HCT116 (cell line): ENCODE measurements around the gene MEOX1. TPM values are rescaled to one million over a fixed set of nuclear protein-coding genes. Genes with fewer than 3 reads are reported as not detected.

Source experiments
- ATAC-seq: fragments of 200-7000 bp; cut with Tn5 transposase; 2 replicates; pipeline ENCODE4 v1.9.1; 2020; ENCODE audit warnings: mild to moderate bottlenecking, moderate library complexity
- BruUV-seq: library from RNA; stranded (reverse); fragments of 400-500 nt; replicated peaks from 2 replicates; lab custom pipeline; 2021; lab: Mats Ljungman, UMichigan
- CTCF ChIA-PET: fragments of 300-600 bp; sonication (Branson Sonifier 250); formaldehyde crosslinking; loops from one replicate; lab custom pipeline; 2021; ENCODE audit warnings: antibody characterized with exemption; lab: Charles Lee
- POLR2A ChIA-PET: fragments of 300-600, 350-600 bp; sonication (Branson Sonifier 250); formaldehyde crosslinking; loops from one replicate; lab custom pipeline; 2021; ENCODE audit warnings: antibody characterized with exemption; lab: Charles Lee
- RAD21 ChIA-PET, 2 experiments: fragments of 300-600 bp; sonication (Branson Sonifier 250); formaldehyde crosslinking; loops; one replicate each; lab custom pipeline; 2023; ENCODE audit warnings: low total read pairs in 2 of 2; ENCODE audit not compliant: uncharacterized antibody in 2 of 2, unreplicated experiment in 2 of 2, low non-redundant PET in 1 of 2; lab: Charles Lee
- DNase-seq: peaks from one replicate; pipeline ENCODE4 v3.0.0-alpha.2; 2010; ENCODE audit warnings: low read depth, low spot score
- H2AFZ ChIP-seq: fragments of 200-600 bp; shearing (Covaris generic), sonication (generic); 2 replicates; pipeline ENCODE4 v1.6.1; 2017; ENCODE audit warnings: low read depth, mixed run types, mixed read lengths, antibody characterized with exemption, low read length; ENCODE audit not compliant: poor library complexity, severe bottlenecking
- H3K27ac ChIP-seq: 2 replicates; pipeline ENCODE4 v1.5.1; 2012; ENCODE audit warnings: low read depth, low read length
- H3K27me3 ChIP-seq: fragments of 200-600 bp; sonication (generic); 2 replicates; pipeline ENCODE4 v1.6.1; 2016; ENCODE audit warnings: mixed run types, low read length, mixed read lengths; ENCODE audit not compliant: insufficient read depth
- H3K36me3 ChIP-seq, 2 experiments: fragments of 200-500 bp in 1 of 2; fragments of 200-600 bp in 1 of 2; sonication (Bioruptor generic) in 1 of 2; sonication (generic) in 1 of 2; 2 replicates each; pipeline versions ENCODE4 v1.5.1 to v1.6.1; 2014 to 2016; ENCODE audit warnings: low read length in 2 of 2, inconsistent platforms in 1 of 2, mixed read lengths in 1 of 2, mixed run types in 1 of 2; ENCODE audit not compliant: insufficient read depth in 2 of 2, control insufficient read depth in 1 of 2
- H3K4me1 ChIP-seq, 2 experiments: fragments of 200-600 bp in 1 of 2; sonication (generic) in 1 of 2; 2 replicates each; pipeline versions ENCODE4 v1.5.1 to v1.6.1; 2012 to 2017; ENCODE audit warnings: low read length in 2 of 2, inconsistent platforms in 1 of 2, mild to moderate bottlenecking in 1 of 2, mixed read lengths in 1 of 2, mixed run types in 1 of 2, moderate library complexity in 1 of 2; ENCODE audit not compliant: insufficient read depth in 2 of 2, control insufficient read depth in 1 of 2
- H3K4me2 ChIP-seq: fragments of 200-600 bp; sonication (generic); 2 replicates; pipeline ENCODE4 v1.6.1; 2017; ENCODE audit warnings: mixed run types, low read length, mixed read lengths
- H3K4me3 ChIP-seq, 2 experiments: fragments of 200-600 bp in 1 of 2; sonication (generic) in 1 of 2; replicated peaks in 1 of 2; 2 replicates each; pipeline ENCODE4 v1.5.1; 2011 to 2016; ENCODE audit warnings: low read length in 2 of 2, control low read depth in 1 of 2, low read depth in 1 of 2, mild to moderate bottlenecking in 1 of 2, mixed read lengths in 1 of 2, mixed run types in 1 of 2
- H3K79me2 ChIP-seq: fragments of 200-600 bp; sonication (generic); 2 replicates; pipeline ENCODE4 v1.6.1; 2017; ENCODE audit warnings: mild to moderate bottlenecking, mixed run types, low read length, moderate library complexity, mixed read lengths; ENCODE audit not compliant: insufficient read depth
- H3K9ac ChIP-seq: fragments of 200-600 bp; sonication (generic); 2 replicates; pipeline ENCODE4 v1.6.1; 2016; ENCODE audit warnings: low read length, mixed read lengths
- H3K9me2 ChIP-seq: fragments of 200-600 bp; sonication (generic), shearing (Covaris generic); 2 replicates; pipeline ENCODE4 v1.6.1; 2017; ENCODE audit warnings: mixed run types, mild to moderate bottlenecking, moderate library complexity; ENCODE audit not compliant: insufficient read depth
- H3K9me3 ChIP-seq, 2 experiments: fragments of 200-500 bp in 1 of 2; fragments of 200-600 bp in 1 of 2; sonication (Bioruptor generic) in 1 of 2; sonication (generic) in 1 of 2; 2 replicates each; pipeline ENCODE4 v1.6.1; 2014 to 2017; ENCODE audit warnings: low read length in 2 of 2, mixed read lengths in 2 of 2, inconsistent platforms in 1 of 2, low read depth in 1 of 2, mild to moderate bottlenecking in 1 of 2, mixed run types in 1 of 2, moderate library complexity in 1 of 2; ENCODE audit not compliant: control insufficient read depth in 1 of 2, insufficient read depth in 1 of 2
- H4K20me1 ChIP-seq: fragments of 200-600 bp; sonication (generic), shearing (Covaris generic); 2 replicates; pipeline ENCODE4 v1.6.1; 2017; ENCODE audit warnings: mixed run types, mild to moderate bottlenecking, moderate library complexity; ENCODE audit not compliant: insufficient read depth
- CBX3 ChIP-seq: IDR thresholded peaks from 2 replicates; pipeline ENCODE4 v1.6.1; 2012; ENCODE audit warnings: low read depth
- EGR1 ChIP-seq: IDR thresholded peaks from 2 replicates; pipeline ENCODE4 v1.6.1; 2012; ENCODE audit warnings: low read depth
- ELF1 ChIP-seq: IDR thresholded peaks from 2 replicates; pipeline ENCODE4 v1.6.1; 2012; ENCODE audit warnings: low read depth, borderline replicate concordance
- EZH2 ChIP-seq: fragments of 200-600 bp; sonication (generic); IDR thresholded peaks from 2 replicates; pipeline ENCODE4 v1.6.1; 2017; ENCODE audit warnings: antibody characterized with exemption, mixed run types
- JUND ChIP-seq: IDR thresholded peaks from 2 replicates; pipeline ENCODE4 v1.6.1; 2012
- TCF7L2 ChIP-seq: IDR thresholded peaks from 2 replicates; pipeline ENCODE4 v1.7.0; 2011; ENCODE audit warnings: borderline replicate concordance, inconsistent platforms; ENCODE audit not compliant: insufficient read depth, insufficient read length; ENCODE audit errors: extremely low read depth
- intact Hi-C: fragments of 100-400 bp; cut with micrococcal nuclease; formaldehyde crosslinking; loops from 2 replicates; pipeline ENCODE4 v1.10.0; 2022
- total RNA-seq: library from RNA; stranded (reverse); gene quantifications from one replicate; pipeline ENCODE4 v1.2.1, GENCODE V29; 2021; ENCODE audit not compliant: unreplicated experiment
- TF ChIP-seq, protein P1 (sequence below): IDR thresholded peaks from 2 replicates; pipeline ENCODE4 v1.6.1; 2012; ENCODE audit warnings: low read depth
- TF ChIP-seq, protein P2 (sequence below): IDR thresholded peaks from 2 replicates; pipeline ENCODE4 v1.6.1; 2012
- TF ChIP-seq, protein P3 (sequence below): IDR thresholded peaks from 2 replicates; pipeline ENCODE4 v1.6.1; 2012
- TF ChIP-seq, protein P4 (sequence below), 3 experiments: fragments of 200-600 bp in 1 of 3; sonication (generic) in 1 of 3; IDR thresholded peaks in 2 of 3; conservative IDR thresholded peaks in 1 of 3; 2 replicates each; pipeline ENCODE4 v1.5.1; 2012 to 2017; ENCODE audit warnings: low read depth in 2 of 3, low read length in 2 of 3, antibody characterized with exemption in 1 of 3, borderline replicate concordance in 1 of 3, control low read depth in 1 of 3, mild to moderate bottlenecking in 1 of 3, mixed read lengths in 1 of 3, mixed run types in 1 of 3, moderate library complexity in 1 of 3; ENCODE audit not compliant: insufficient read depth in 1 of 3

MEOX1 gene
- total RNA-seq, 1 experiment from 2014 or later = not detected

DNA sequence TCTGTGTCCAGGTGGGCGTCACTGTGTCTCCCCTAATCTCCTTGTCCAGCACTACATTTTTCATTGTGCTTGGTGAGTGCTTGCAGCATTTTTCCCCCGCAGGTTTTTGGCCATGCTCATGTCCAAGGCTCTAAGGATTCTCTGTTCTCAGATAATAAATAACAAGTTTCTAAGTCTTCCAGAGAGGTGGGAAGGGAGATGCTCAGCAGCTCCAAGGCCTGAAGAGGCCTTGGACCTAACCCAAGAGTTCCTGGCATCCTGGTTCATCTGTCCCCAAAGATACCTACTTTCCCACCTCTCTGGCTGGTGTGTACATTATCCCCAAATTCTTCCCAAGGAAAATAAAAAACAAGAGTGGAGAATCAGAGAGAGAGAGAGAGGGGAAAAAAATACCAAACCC is 45.3 kb downstream of the MEOX1 start:
- 0 out of 4 replicates have a peak, but pooled peaks cover 0 to 2% of the 10 kb centered on the region in 2 experiments for H3K4me1 ChIP-seq
- POLR2A ChIA-PET = no interaction called here
- BruUV-seq = no TSS peak
- intact Hi-C loops = no loop called here
- no peak overlapping the region for H3K27ac ChIP-seq
- CTCF ChIA-PET = no interaction called here
- DNase-seq (no peak), ATAC-seq (no peak)
- no peaks in the 10 kb centered on the region for H3K79me2 ChIP-seq
- H3K4me3 ChIP-seq = no peak overlapping the region
- H3K36me3 ChIP-seq = no peaks in the 10 kb centered on the region
- H3K9ac ChIP-seq = no peak overlapping the region
- peaks cover 3% of the 10 kb centered on the region; the same call in 1 of the 2 replicates for H3K27me3 ChIP-seq
- RAD21 ChIA-PET = no interaction called here
- no peaks in the 10 kb centered on the region for H3K9me2 ChIP-seq
- no peaks in the 10 kb centered on the region; a peak in 1 of 4 replicates for H3K9me3 ChIP-seq
- no peaks in the 10 kb centered on the region for H4K20me1 ChIP-seq
- TF ChIP-seq TCF7L2 (no peak), EGR1 (no peak), EZH2 (no peak), ELF1 (no peak), CBX3 (no peak), JUND (no peak)
- TF ChIP-seq, protein P1, sequence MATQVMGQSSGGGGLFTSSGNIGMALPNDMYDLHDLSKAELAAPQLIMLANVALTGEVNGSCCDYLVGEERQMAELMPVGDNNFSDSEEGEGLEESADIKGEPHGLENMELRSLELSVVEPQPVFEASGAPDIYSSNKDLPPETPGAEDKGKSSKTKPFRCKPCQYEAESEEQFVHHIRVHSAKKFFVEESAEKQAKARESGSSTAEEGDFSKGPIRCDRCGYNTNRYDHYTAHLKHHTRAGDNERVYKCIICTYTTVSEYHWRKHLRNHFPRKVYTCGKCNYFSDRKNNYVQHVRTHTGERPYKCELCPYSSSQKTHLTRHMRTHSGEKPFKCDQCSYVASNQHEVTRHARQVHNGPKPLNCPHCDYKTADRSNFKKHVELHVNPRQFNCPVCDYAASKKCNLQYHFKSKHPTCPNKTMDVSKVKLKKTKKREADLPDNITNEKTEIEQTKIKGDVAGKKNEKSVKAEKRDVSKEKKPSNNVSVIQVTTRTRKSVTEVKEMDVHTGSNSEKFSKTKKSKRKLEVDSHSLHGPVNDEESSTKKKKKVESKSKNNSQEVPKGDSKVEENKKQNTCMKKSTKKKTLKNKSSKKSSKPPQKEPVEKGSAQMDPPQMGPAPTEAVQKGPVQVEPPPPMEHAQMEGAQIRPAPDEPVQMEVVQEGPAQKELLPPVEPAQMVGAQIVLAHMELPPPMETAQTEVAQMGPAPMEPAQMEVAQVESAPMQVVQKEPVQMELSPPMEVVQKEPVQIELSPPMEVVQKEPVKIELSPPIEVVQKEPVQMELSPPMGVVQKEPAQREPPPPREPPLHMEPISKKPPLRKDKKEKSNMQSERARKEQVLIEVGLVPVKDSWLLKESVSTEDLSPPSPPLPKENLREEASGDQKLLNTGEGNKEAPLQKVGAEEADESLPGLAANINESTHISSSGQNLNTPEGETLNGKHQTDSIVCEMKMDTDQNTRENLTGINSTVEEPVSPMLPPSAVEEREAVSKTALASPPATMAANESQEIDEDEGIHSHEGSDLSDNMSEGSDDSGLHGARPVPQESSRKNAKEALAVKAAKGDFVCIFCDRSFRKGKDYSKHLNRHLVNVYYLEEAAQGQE = no peak
- TF ChIP-seq, protein P2, sequence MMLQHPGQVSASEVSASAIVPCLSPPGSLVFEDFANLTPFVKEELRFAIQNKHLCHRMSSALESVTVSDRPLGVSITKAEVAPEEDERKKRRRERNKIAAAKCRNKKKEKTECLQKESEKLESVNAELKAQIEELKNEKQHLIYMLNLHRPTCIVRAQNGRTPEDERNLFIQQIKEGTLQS = no peak
- TF ChIP-seq, protein P3, sequence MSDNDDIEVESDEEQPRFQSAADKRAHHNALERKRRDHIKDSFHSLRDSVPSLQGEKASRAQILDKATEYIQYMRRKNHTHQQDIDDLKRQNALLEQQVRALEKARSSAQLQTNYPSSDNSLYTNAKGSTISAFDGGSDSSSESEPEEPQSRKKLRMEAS = no peak
- TF ChIP-seq, protein P4, sequence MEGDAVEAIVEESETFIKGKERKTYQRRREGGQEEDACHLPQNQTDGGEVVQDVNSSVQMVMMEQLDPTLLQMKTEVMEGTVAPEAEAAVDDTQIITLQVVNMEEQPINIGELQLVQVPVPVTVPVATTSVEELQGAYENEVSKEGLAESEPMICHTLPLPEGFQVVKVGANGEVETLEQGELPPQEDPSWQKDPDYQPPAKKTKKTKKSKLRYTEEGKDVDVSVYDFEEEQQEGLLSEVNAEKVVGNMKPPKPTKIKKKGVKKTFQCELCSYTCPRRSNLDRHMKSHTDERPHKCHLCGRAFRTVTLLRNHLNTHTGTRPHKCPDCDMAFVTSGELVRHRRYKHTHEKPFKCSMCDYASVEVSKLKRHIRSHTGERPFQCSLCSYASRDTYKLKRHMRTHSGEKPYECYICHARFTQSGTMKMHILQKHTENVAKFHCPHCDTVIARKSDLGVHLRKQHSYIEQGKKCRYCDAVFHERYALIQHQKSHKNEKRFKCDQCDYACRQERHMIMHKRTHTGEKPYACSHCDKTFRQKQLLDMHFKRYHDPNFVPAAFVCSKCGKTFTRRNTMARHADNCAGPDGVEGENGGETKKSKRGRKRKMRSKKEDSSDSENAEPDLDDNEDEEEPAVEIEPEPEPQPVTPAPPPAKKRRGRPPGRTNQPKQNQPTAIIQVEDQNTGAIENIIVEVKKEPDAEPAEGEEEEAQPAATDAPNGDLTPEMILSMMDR (IDR thresholded peaks at IDR 0.05 in 2 of 3, conservative IDR thresholded peaks at IDR 0.05 in 1 of 3; ENCODE audit: borderline replicate concordance in 1 of 3, insufficient read depth in 1 of 3, low read depth in 2 of 3, low read length in 2 of 3) = no peak
- no peak overlapping the region for H2AFZ ChIP-seq
- H3K4me2 ChIP-seq = no peak overlapping the region
